Skeletal muscle tissue (tissue), 4 donors: ENCODE results near the gene SCAP. TPM values are rescaled to one million over a fixed set of nuclear protein-coding genes. Genes with fewer than 3 reads are reported as not detected.

Experiments used
- H3K27ac ChIP-seq: one replicate; pipeline ENCODE4 v1.7.0; 2013; ENCODE audit warnings: mild to moderate bottlenecking, low read depth, low read length, inconsistent platforms
- H3K27me3 ChIP-seq, 3 donors: one replicate each; pipeline ENCODE4 v1.7.0; 2013; ENCODE audit warnings: low read length in 3 of 3; ENCODE audit not compliant: control insufficient read depth in 3 of 3, insufficient read depth in 3 of 3
- H3K36me3 ChIP-seq, 3 donors: one replicate each; pipeline ENCODE4 v1.7.0; 2013; ENCODE audit warnings: low read length in 3 of 3; ENCODE audit not compliant: control insufficient read depth in 3 of 3, insufficient read depth in 3 of 3
- H3K4me1 ChIP-seq, 3 donors: one replicate each; pipeline ENCODE4 v1.7.0; 2013; ENCODE audit warnings: low read length in 3 of 3, mild to moderate bottlenecking in 3 of 3; ENCODE audit not compliant: control insufficient read depth in 3 of 3, insufficient read depth in 3 of 3
- H3K4me3 ChIP-seq, 3 donors: one replicate each; pipeline ENCODE4 v1.7.0; 2013; ENCODE audit warnings: low read length in 3 of 3
- H3K9ac ChIP-seq, 3 donors: one replicate each; pipeline ENCODE4 v1.7.0; 2013; ENCODE audit warnings: low read length in 3 of 3, mild to moderate bottlenecking in 3 of 3, moderate library complexity in 2 of 3, low read depth in 1 of 3
- H3K9me3 ChIP-seq, 3 donors: one replicate each; pipeline ENCODE4 v1.7.0; 2013; ENCODE audit warnings: low read length in 3 of 3; ENCODE audit not compliant: control insufficient read depth in 3 of 3
- total RNA-seq: library from RNA; depleted of rRNA; stranded (reverse); fragments of >200 nt; gene quantifications from one replicate; pipeline ENCODE4 v1.2.3, GENCODE V29; 2014
- donor health status: Osteomylitis.

The SCAP gene
- total RNA-seq, 1 donor from 2014 or later: 53.8 TPM

DNA sequence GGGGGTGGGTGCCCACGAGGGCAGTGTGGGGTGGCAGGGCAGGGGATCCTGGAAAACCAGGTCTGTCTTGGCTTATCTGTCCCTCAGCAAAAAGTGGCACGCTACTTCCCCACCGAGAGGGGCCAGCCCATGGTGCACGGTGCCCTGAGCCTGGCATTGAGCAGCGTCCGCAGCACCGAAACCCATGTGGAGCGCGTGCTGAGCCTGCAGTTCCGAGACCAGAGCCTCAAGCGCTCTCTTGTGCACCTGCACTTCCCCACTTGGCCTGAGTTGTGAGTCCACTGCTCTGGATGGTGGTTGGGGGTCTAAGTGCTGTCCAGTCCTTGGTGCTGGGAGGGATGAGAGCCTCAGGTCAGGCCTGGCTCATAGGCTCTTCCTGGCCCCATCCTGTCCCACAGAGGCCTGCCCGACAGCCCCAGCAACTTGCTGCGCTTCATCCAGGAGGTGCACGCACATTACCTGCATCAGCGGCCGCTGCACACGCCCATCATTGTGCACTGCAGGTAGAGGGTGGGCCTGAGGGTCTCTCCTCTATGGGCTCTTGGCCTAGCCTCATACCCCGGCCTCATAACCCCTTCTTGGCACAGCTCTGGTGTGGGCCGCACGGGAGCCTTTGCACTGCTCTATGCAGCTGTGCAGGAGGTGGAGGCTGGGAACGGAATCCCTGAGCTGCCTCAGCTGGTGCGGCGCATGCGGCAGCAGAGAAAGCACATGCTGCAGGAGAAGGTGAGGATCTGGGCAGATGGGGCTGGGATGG is 63.9 kb downstream of the SCAP start:
- Histone ChIP-seq H3K4me3 (no peak overlapping the region), H3K9me3 (no peaks in the 10 kb centered on the region), H3K36me3 (peaks cover 71 to 81% (median 80%) of the 10 kb centered on the region in 3 donors), H3K27me3 (no peaks in the 10 kb centered on the region), H3K9ac (no peak overlapping the region), H3K4me1 (peaks cover 0 to 3% (median 0%) of the 10 kb centered on the region in 3 donors), H3K27ac (no peak overlapping the region)

GRCh38 chr3:47410801-47411646 is 64.7 kb downstream of the SCAP start:
- Histone ChIP-seq H3K36me3 (peaks cover 77 to 87% (median 85%) of the 10 kb centered on the region in 3 donors), H3K9ac (no peak overlapping the region), H3K4me1 (peaks cover 0 to 3% (median 0%) of the 10 kb centered on the region in 3 donors), H3K27ac (no peak overlapping the region), H3K27me3 (no peaks in the 10 kb centered on the region), H3K4me3 (no peak overlapping the region), H3K9me3 (no peaks in the 10 kb centered on the region)

DNA sequence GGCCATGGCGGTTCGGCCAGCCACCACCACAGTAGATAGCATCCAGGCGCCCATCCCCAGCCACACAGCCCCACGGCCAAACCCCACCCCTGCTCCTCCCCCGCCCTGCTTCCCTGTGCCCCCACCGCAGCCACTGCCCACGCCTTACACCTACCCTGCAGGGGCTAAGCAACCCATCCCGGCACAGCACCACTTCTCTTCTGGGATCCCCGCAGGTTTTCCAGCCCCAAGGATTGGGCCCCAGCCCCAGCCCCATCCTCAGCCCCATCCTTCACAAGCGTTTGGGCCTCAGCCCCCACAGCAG is 65.4 kb downstream of the SCAP start:
- no peak overlapping the region for H3K27ac ChIP-seq
- H3K36me3 ChIP-seq: peaks cover 81 to 88% (median 82%) of the 10 kb centered on the region in 3 donors
- peaks cover 1 to 5% (median 4%) of the 10 kb centered on the region in 3 donors for H3K4me1 ChIP-seq
- no peaks in the 10 kb centered on the region for H3K27me3 ChIP-seq
- no peaks in the 10 kb centered on the region for H3K9me3 ChIP-seq
- H3K9ac ChIP-seq: no peak overlapping the region
- no peak overlapping the region for H3K4me3 ChIP-seq

DNA sequence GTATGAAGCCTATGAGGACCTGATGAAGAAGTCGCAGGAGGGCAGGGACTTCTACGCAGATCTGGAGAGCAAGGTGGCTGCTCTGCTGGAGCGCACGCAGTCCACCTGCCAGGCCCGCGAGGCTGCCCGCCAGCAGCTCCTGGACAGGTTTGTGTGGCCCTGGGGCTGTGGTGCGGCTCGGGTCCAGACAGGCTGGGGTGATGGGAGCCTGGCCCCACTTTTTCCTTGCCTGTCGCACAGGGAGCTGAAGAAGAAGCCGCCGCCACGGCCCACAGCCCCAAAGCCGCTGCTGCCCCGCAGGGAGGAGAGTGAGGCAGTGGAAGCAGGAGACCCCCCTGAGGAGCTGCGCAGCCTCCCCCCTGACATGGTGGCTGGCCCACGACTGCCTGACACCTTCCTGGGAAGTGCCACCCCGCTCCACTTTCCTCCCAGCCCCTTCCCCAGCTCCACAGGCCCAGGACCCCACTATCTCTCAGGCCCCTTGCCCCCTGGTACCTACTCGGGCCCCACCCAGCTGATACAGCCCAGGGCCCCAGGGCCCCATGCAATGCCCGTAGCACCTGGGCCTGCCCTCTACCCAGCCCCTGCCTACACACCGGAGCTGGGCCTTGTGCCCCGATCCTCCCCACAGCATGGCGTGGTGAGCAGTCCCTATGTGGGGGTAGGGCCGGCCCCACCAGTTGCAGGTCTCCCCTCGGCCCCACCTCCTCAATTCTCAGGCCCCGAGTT is 65.9 kb downstream of the SCAP start:
- no peaks in the 10 kb centered on the region for H3K9me3 ChIP-seq
- no peaks in the 10 kb centered on the region for H3K27me3 ChIP-seq
- peaks cover 6 to 10% (median 8%) of the 10 kb centered on the region in 3 donors for H3K4me1 ChIP-seq
- no peak overlapping the region for H3K4me3 ChIP-seq
- H3K36me3 ChIP-seq: peaks cover 76 to 83% (median 77%) of the 10 kb centered on the region in 3 donors
- no peak overlapping the region for H3K9ac ChIP-seq
- H3K27ac ChIP-seq: no peak overlapping the region

DNA sequence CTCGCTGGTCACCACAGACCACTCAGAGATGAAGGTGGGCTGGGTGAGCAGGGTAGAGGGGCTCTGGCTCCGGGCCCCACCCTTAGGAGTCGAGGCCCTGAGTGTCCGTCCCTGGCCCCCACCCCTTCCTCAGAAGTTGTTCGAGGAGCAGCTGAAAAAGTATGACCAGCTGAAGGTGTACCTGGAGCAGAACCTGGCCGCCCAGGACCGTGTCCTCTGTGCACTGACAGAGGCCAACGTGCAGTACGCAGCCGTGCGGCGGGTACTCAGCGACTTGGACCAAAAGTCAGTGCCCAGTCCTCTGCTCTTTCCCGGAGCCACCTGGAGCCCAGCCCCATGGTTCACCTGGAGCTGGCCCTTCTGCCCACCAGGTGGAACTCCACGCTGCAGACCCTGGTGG is 66.5 kb downstream of the SCAP start:
- Histone ChIP-seq H3K9me3 (no peaks in the 10 kb centered on the region), H3K9ac (no peak overlapping the region), H3K4me3 (no peak overlapping the region), H3K36me3 (peaks cover 70 to 78% (median 72%) of the 10 kb centered on the region in 3 donors), H3K27ac (no peak overlapping the region), H3K27me3 (no peaks in the 10 kb centered on the region), H3K4me1 (peaks cover 11 to 16% (median 12%) of the 10 kb centered on the region in 3 donors)

- Histone ChIP-seq H3K4me3 (no peak overlapping the region), H3K9me3 (no peaks in the 10 kb centered on the region), H3K4me1 (peaks cover 11 to 16% (median 12%) of the 10 kb centered on the region in 3 donors), H3K36me3 (peaks cover 65 to 73% (median 67%) of the 10 kb centered on the region in 3 donors), H3K27ac (no peak overlapping the region), H3K9ac (no peak overlapping the region), H3K27me3 (no peaks in the 10 kb centered on the region)
These were observed 66.9 kb downstream of the SCAP start for GRCh38 chr3:47408839-47409229.

- no peak overlapping the region for H3K9ac ChIP-seq
- no peaks in the 10 kb centered on the region for H3K27me3 ChIP-seq
- peaks cover 59 to 67% (median 61%) of the 10 kb centered on the region in 3 donors for H3K36me3 ChIP-seq
These were observed 67.6 kb downstream of the SCAP start for GRCh38 chr3:47407896-47408838.

DNA sequence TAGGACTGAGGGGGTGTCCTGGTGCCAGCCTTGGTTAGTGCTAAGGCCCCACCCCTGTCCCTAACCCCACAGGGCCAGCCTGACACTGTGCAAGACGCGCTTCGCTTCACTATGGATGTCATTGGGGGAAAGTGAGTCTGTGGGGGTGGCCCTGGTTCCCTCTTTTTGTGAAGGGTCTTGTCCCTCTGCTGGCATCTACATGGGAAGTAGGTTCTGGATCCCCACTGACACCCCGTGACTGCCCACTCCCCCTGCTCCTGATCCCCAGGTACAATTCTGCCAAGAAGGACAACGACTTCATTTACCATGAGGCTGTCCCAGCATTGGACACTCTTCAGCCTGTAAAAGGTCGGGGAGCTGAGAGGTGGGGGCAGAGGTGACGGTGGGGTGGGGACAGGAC is 68.5 kb downstream of the SCAP start:
- Histone ChIP-seq H3K4me1 (peaks cover 11 to 16% (median 12%) of the 10 kb centered on the region in 3 donors), H3K9ac (no peak overlapping the region), H3K9me3 (no peaks in the 10 kb centered on the region), H3K4me3 (no peak overlapping the region), H3K27me3 (no peaks in the 10 kb centered on the region), H3K36me3 (peaks cover 51 to 58% (median 54%) of the 10 kb centered on the region in 3 donors), H3K27ac (no peak overlapping the region)

More at GRCh38 chr3:47407896-47408838, 67.6 kb downstream of the SCAP start:
- peaks cover 11 to 16% (median 12%) of the 10 kb centered on the region in 3 donors for H3K4me1 ChIP-seq
- H3K9me3 ChIP-seq: no peaks in the 10 kb centered on the region
- no peak overlapping the region for H3K4me3 ChIP-seq
- H3K27ac ChIP-seq: no peak overlapping the region

DNA sequence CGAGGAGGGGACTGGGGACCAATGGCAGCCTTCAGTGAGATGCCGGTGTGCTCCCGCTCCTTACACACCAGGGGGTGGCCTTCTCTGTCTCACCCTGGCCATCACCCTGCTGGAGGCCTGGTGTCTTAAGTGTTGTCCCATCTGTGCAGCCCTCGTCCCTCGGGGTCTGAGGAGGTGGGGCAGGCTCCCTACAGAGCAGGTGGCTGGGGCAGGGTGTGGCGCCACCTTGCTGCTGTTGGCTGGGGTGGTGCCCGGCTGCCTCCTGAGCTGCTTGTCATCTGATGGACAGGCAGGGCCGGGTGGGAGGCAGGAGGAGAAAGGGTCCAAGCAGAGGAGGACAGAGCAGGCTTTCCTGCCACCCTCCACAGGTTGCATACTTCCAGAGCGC is 69.0 kb downstream of the SCAP start:
- H3K27me3 ChIP-seq: no peaks in the 10 kb centered on the region
- H3K9me3 ChIP-seq: no peaks in the 10 kb centered on the region
- peaks cover 11 to 16% (median 12%) of the 10 kb centered on the region in 3 donors for H3K4me1 ChIP-seq
- no peak overlapping the region for H3K4me3 ChIP-seq
- no peak overlapping the region for H3K27ac ChIP-seq
- H3K36me3 ChIP-seq: peaks cover 46 to 54% (median 49%) of the 10 kb centered on the region in 3 donors
- H3K9ac ChIP-seq: no peak overlapping the region
